Astrocyte of the hippocampus (primary cell): Measurements from ENCODE around the gene FAM219A.
"Not testable (repeated sequence)": the region's sequence is repeated elsewhere in the genome, so short reads cannot be mapped to it uniquely, and the experiment has no call there.

ENCODE experiments used
- DNase-seq: peaks from one replicate; pipeline ENCODE4 v3.0.0; 2011; ENCODE audit warnings: low read depth, low spot score

Gene FAM219A

DNA sequence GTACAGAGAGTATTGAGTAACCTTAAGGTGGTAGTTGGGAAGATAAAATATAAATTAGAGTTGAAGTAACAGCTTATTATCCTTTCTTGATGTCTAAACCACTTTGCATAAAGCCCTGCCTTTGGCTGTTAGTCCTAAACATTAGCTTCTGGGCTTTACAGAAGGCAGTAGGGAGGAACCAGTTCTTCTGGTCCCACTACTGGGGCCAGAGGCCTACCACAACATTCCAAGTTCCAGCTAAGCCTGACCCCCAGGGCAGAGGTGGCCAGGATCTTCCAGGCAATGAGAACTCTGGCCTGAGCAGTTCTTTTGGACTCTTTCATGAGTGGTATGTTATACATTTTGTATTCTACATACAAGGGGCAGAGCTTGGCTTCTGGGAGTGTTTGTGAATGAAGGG is 26.3 kb upstream of the FAM219A start:
- no peak for DNase-seq

- not testable (repeated sequence) for DNase-seq
These were observed 24.4 kb upstream of the FAM219A start for GRCh38 chr9:34482746-34483145.

- DNase-seq = not testable (repeated sequence)
These were observed 23.2 kb upstream of the FAM219A start for GRCh38 chr9:34481620-34482019.

GRCh38 chr9:34479431-34479866 is 21.1 kb upstream of the FAM219A start:
- peak; percentile 43 for DNase-seq

GRCh38 chr9:34477541-34477940 is 19.2 kb upstream of the FAM219A start:
- no peak for DNase-seq

DNA sequence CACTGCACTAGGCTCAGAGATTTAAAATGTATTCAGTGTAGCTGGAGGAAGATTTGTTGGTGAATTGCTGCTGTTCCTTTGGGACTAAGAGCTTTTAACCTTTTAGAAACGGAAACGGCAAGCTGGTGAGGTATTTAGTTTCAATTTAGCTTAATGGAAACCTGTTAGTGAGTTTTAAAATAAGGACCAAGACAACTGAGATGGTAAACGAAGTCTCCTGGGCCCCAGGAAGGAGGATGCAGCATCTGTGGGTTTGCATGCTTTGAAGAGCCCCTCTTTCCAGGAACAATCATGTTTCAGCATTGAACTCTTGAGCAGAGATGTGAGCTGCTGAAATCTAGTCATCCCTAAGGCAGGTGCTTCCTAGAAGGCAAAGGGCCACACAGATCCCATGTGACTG is 16.7 kb upstream of the FAM219A start:
- DNase-seq = no peak

GRCh38 chr9:34465468-34465867 is 7.1 kb upstream of the FAM219A start:
- no peak for DNase-seq

GRCh38 chr9:34464571-34464970 is 6.2 kb upstream of the FAM219A start:
- no peak for DNase-seq

DNA sequence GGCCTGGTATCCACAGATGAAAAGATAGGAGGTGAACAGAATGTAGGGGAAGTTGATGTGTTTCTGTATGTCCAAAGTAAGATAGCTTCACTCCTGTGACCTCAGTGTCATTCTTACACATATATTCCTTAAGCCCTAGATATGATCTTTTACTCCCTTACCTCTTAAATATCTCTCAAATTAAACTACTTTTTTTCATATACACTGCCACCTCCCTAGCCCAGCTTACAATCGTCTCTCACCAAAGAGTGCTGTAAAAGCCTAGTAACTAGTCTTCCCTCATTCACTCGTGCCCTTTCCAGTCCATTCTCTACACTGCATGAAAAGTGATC is 5.5 kb upstream of the FAM219A start:
- DNase-seq = no peak

DNA sequence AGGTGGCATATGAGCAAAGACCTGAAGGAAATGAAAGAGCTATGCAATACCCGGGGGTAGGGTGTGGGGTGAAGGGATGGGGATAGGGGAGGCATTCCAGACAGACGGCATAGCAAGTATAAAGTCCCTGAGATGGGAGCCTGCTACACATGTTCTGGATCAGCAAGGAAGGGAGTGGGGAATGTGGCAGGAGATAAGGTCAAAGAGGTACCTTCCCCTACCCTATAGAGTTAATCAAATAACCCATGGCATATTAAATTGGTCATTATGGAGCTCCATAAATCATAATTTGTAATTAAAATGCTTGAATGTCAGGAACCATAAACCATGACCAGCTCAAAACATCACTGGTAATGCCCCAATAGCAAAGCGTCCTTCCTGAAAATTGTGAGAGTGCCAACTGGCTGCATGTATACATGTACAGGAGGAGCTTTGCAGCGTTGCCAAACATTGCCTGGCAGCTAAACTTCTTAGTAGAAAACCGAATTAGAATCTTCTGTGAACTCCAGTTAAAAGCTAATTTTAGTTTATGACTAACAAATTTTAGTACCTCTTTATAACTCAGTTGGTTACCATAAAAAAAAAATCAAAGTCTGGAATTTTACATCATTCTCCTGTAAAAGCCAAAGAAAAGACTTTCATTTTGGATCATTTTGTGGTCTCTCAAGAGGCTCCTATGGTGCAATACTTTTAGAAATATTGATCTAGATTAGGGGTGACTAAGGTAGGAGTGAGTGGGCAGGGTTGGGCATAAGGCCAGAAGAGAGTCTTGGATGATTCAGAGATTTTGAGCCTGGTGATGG is 4.9 kb upstream of the FAM219A start:
- DNase-seq = peak; percentile 33

DNA sequence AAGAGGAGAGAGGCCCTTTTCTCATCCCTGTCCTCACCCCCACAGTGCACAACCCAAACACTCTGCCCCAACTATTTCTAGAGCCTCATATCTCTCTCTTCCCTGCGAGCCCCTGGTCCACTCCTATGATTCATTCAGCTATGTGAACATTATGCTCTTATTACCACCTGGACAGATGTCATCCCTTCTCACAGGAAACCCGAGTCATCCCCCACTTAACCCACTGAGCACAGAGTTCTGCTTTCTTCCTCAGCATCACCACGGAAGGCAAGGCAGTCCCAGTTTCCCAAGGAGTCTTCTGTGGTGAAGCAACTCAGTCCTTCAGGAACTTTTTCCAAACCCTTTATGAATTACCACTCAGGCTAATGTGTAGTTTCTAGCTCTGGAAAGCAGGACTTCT is 1.6 kb upstream of the FAM219A start:
- DNase-seq = no peak

DNA sequence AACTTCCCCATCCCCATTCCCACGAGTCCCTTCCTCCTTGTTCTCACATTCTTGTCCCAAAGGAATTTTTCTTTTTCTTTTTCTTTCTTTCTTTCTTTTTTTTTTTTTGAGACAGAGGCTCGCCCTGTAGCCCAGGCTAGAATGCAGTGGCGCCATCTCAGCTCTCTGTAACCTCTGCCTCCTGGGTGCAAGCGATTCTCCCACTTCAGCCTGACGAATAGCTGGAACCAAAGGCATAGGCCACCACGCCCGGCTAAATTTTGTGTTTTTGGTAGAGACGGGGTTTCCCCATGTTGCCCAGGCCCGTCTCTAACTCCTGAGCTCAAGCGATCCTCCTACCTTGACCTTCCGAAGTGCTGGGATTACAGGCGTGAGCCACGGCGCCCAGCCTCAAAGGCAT is 986 bp upstream of the FAM219A start:
- DNase-seq = no peak

- no peak for DNase-seq
These were observed 580 bp upstream of the FAM219A start for GRCh38 chr9:34458959-34459340.

DNA sequence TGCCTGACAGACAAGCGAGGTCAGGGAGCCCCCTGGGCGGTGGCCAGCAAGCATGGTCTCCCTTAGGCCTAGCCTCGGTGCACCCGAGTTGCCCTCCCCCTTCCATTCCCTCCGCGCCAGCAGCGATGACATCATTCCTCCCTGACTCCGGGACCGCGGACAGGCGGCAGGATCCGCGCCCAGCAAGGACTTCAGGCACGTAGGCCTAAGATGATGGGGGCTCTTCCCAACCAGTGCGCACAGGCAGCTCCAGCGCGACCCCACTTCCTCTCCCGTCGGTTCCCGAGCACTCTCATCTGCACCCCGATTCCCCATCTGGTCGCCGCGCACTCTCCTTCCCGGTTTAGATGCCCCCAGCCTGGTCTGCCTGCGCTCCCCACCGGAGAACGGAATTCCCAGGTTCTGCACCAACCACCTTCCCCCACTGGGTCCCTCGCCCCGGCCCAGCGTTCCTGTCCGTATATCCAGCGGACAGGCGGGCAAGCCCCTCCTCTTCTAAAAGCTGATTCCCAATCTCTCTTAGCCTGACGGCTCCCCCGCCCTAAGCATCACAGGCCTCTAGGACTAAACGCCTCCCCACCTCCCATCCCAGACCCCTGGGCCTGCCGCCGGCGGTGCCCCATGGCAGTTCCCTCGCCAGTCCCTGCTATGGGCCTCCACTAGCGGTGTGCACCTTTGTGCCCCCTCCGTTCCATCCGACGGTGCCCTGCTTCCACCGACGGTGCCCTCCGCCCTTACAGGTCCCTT is 931 bp downstream of the FAM219A start:
- DNase-seq = peak; percentile 89

- no peak for DNase-seq
These were observed 1.6 kb downstream of the FAM219A start for GRCh38 chr9:34456746-34457145.

- no peak for DNase-seq
These were observed 2.2 kb downstream of the FAM219A start for GRCh38 chr9:34456151-34456550.

DNA sequence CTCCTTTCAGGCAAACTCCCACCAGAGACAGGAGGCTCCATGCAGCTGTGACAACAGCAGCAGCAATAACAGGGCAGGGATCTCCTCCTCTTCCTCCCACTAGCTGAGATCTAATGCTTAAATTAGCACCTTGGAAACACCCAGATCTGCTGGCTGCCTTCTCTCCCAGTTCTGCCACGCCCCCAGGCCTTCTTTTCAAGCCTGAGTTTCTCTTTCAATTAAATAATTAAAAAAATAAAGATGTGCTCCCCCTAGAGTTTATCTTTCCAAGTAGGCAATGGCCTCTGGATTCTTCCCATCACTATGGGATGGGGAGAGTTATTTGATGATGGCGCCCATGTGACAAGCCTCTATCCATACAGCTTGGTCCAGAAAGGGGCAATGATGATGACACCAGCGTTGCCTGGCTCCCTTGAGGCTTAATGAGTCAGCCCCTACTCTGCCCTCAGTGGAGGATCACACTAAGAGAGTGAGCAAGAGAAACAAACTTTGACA is 3.8 kb downstream of the FAM219A start:
- DNase-seq = no peak

DNA sequence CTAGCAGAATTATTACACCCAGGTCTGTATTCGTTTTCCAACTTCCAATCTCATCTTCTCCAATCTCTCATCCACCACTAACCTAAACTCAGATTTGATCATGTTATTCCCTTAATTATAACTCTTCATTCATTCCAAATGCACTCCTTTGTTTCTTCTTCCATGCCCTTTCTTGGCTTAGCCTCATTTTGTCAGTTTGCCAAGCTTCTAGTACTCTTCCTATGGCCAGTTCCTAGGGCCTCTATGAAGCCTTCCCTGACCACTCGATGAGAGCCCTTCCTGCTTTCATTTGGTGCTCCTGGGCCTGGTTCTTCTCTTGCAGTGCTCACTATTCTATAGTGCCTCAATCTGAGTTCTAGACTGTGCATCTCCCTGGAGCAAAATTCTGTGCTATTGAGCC is 5.8 kb downstream of the FAM219A start:
- DNase-seq = no peak

GRCh38 chr9:34451545-34451944 is 6.8 kb downstream of the FAM219A start:
- peak; percentile 32 for DNase-seq

GRCh38 chr9:34451135-34451534 is 7.2 kb downstream of the FAM219A start:
- no peak for DNase-seq

DNA sequence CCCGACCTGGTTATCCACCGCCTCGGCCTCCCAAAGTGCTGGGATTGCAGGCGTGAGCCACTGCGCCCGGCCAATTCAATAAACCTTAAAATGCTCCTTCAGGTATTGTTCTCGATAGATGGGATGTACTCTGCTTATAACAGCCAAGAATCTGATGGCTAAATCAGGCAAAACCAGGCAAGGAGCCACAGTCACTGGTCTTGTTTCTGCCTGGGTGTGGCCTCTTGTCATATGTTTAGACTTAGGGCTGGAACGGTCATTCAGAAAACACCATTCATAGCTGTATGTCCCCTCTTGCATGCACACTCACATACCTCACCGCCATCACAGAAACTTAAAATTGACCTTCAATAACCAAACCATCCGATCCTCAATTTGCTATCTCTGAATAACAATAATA is 7.7 kb downstream of the FAM219A start:
- no peak for DNase-seq

DNA sequence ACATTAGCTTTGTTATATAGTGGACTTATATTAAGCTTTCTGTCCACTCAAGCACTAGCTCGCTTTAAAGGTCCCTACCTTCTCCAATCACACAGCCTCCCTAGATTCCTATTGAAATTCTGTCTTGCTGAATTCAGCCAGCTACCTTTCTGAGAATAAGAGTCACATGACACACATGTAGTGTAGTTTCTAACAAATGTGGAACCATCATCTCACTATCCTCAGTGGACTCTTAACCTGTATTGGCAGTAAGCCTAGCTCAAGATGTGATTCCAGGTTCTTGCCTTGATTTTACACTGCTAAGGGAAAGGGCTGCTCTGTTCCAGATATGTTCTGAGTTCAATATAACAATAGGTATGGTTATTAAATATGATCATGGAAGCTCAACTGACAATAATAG is 11.4 kb downstream of the FAM219A start:
- DNase-seq = no peak

DNA sequence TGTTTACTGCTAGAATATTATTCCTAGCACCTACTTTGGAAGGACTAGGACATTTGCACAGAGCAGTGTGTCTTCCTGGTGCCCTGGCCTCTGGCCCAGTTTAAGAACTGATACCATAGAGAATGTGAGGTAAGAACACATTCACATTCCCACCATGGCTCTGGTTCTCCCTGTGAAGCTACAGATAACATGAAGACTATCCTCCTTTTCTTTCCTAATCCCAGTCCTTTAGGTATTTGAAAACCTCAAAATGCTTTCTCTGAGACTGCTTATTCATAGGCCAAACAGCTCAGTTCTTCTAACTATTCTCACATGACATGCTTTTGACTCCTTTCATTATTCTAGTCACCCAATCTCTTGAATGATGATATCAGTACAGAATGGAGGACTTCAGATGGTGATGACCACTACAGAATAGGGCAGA is 11.9 kb downstream of the FAM219A start:
- DNase-seq = peak; percentile 42
